ENCODE data around the gene KEAP1.
"Not testable (repeated sequence)": the region's sequence is repeated elsewhere in the genome, so short reads cannot be mapped to it uniquely, and the experiment has no call there.

Gene KEAP1

DNA sequence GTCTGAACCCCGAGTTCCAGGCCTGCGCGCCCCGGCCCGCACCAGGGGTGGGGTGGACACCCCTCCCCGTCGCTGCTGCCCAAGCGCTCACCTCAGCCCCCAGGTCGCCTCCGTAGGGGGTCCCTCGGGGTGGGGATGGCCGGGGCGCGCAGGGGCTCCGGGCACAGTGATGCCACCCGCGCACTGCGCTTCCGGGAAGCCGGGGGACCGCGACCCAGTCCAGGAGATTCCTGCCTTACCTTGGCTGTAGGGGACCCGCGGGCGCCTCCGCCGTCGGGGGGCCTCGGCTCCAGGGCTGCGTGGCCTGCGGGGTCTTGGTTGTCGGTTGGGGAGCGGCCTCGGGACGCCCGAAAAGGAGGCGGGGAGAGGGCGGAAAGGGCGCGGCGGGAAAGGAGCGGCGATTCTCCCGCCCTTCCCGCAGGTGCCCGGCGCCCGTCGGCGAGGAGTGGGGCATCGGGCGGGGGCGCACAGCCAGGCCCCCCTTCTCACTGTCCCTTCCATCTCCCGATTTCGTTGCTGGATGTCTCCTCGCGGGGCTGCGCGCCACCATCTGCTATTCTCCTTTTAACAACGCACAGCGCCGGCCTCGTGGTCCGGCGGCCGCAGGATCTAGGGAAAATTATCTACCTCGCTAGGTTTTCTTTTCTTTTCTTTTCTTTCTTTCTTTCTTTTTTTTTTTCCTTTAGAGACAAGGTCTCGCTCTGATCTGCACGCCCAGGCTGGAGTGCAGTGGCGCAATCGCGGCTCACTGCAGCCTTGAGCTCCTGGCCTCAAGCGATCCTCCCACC is at the start of gene KEAP1:
KEAP1 (minus strand) TSS at position 355 of the 788 bp plus-strand sequence. CDS start 3,323 bp downstream, outside the sequence.
- Histone ChIP-seq H3K36me3 (peaks cover 10 to 19% (median 12%) of the 10 kb centered on the region in 3 donors), H3K9me3 (no peaks in the 10 kb centered on the region), H3K4me1 (peaks cover 0 to 42% (median 32%) of the 10 kb centered on the region in 4 donors), H3K27me3 (no peaks in the 10 kb centered on the region), H3K4me3 (peak within 1 kb of the TSS; percentile 96), H3K27ac (peak within 1 kb of the TSS; percentile 97 to 99)
- TF ChIP-seq, protein P1, sequence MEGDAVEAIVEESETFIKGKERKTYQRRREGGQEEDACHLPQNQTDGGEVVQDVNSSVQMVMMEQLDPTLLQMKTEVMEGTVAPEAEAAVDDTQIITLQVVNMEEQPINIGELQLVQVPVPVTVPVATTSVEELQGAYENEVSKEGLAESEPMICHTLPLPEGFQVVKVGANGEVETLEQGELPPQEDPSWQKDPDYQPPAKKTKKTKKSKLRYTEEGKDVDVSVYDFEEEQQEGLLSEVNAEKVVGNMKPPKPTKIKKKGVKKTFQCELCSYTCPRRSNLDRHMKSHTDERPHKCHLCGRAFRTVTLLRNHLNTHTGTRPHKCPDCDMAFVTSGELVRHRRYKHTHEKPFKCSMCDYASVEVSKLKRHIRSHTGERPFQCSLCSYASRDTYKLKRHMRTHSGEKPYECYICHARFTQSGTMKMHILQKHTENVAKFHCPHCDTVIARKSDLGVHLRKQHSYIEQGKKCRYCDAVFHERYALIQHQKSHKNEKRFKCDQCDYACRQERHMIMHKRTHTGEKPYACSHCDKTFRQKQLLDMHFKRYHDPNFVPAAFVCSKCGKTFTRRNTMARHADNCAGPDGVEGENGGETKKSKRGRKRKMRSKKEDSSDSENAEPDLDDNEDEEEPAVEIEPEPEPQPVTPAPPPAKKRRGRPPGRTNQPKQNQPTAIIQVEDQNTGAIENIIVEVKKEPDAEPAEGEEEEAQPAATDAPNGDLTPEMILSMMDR (IDR thresholded peaks at IDR 0.05): no peak
- intact Hi-C loops (cut with DNase I; ENCODE audit: low total_unique reads): loop anchor here (5.0 kb wide), 1 partner anchor 64 kb away; the partner anchor contains the start of genes CDKN2D and KRI1
- peak; percentile 41 to 72 for DNase-seq

DNA sequence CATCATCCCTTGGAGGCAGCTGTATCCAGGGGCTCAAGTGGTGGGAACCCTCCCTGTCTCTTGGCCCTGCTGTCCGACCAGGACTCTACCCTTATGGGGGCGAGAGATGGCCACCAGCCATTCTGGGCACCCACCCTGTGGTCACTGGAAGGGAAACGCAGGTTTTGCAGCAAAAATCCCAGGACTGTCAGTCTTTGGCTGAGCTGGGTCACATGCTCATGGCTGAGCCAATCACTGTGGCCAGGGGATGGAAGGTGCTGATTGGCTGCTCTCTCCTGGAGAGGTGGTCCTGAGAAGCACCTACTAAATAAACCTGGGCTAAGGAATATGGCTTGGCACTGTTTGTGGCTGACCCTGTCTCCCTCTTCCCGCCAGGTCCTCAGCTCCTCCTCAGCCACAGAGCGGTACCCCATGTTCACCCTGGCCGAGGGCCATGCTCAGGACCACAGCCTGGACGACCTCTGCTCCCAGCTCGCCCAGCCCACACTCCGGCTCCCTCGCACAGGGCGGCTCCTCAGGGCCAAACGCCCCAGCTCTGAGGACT is 49.4 kb upstream of the KEAP1 start:
- Histone ChIP-seq H3K9me3 (no peaks in the 10 kb centered on the region), H3K36me3 (peaks cover 53 to 98% (median 91%) of the 10 kb centered on the region in 3 donors), H3K27me3 (no peaks in the 10 kb centered on the region), H3K4me1 (no peaks in the 10 kb centered on the region), H3K27ac (no peak overlapping the region), H3K4me3 (no peak overlapping the region)
- intact Hi-C loops (cut with DNase I; ENCODE audit: low total_unique reads): no loop called here
- no peak for DNase-seq
- TF ChIP-seq, protein P1 (IDR thresholded peaks at IDR 0.05): no peak

DNA sequence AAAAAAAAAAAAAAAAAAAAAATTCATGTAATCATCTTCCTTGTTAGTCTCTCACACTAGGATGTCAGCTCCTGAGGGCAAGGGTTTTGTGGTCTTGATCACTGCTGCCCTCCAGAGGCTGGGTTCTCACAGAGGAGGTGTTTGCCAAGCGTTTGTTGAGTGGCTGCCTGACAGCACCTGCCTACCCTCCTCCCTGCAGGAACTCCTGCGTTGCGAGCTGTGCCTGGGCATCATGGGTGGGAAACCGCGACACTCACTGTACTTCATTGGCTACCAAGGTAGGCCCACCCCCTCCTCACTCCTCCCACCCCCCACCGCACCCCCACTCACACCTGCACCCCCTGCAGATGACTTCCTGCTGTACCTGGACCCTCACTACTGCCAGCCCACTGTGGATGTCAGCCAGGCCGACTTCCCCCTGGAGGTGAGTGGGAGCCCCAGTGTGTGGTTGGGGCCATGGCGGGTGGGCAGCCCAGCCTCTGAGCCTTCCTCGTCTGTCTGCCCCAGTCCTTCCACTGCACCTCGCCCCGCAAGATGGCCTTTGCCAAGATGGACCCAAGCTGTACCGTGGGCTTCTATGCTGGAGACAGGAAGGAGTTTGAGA is 48.6 kb upstream of the KEAP1 start:
- no peaks in the 10 kb centered on the region for H3K4me1 ChIP-seq
- peaks cover 53 to 98% (median 87%) of the 10 kb centered on the region in 3 donors for H3K36me3 ChIP-seq
- H3K9me3 ChIP-seq: no peaks in the 10 kb centered on the region
- no peak overlapping the region for H3K27ac ChIP-seq
- TF ChIP-seq, protein P1 (IDR thresholded peaks at IDR 0.05): no peak
- no peak overlapping the region for H3K4me3 ChIP-seq
- H3K27me3 ChIP-seq: no peaks in the 10 kb centered on the region
- intact Hi-C loops (cut with DNase I; ENCODE audit: low total_unique reads): no loop called here
- no peak for DNase-seq

DNA sequence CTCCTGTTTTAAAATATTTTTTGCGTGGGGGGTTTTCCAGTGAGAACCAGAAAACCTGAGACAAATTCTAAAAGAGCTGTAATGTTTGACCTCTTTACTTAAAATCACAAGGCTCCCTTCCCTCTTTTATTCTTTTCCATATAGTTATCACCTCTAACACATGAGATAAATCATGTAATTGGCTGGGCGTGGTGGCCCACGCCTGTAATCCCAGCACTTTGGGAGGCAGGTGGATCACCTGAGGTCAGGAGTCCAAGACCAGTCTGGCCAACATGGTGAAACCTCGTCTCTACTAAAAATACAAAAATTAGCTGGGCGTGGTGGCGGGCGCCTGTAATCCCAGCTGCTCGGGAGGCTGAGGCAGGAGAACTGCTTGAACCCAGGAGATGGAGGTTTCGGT is 47.9 kb upstream of the KEAP1 start:
- H3K36me3 ChIP-seq: peaks cover 53 to 100% (median 82%) of the 10 kb centered on the region in 3 donors
- H3K9me3 ChIP-seq; DNase-seq; intact Hi-C loops (cut with DNase I; ENCODE audit: low total_unique reads); H3K27me3 ChIP-seq; H3K4me3 ChIP-seq; H3K4me1 ChIP-seq; H3K27ac ChIP-seq: not testable (repeated sequence)

DNA sequence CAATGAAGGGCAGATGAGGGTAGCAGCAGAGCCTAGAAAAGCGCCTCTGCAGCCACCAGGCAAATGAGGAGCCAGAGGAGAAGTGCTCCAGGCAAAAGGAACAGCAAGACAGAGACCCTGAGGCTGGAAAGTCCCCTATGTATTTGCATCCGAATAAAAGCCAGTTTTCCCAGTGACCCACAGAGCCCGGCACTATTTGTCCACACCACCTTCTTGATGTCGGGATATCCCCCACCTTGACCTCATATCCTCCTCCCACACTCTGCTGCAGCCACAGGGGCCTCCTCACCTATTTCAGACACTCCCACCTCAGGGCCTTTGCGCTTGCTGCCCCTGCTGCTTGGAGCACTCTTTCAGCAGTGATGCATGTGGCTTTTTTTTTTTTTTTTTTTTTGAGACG is 47.2 kb upstream of the KEAP1 start:
- TF ChIP-seq, protein P1 (IDR thresholded peaks at IDR 0.05): no peak
- Histone ChIP-seq H3K27ac (no peak overlapping the region), H3K4me3 (no peak overlapping the region), H3K4me1 (peaks cover 0 to 9% (median 2%) of the 10 kb centered on the region in 4 donors), H3K36me3 (peaks cover 53 to 96% (median 75%) of the 10 kb centered on the region in 3 donors), H3K27me3 (no peaks in the 10 kb centered on the region), H3K9me3 (no peaks in the 10 kb centered on the region)
- intact Hi-C loops (cut with DNase I; ENCODE audit: low total_unique reads): no loop called here
- DNase-seq: no peak

DNA sequence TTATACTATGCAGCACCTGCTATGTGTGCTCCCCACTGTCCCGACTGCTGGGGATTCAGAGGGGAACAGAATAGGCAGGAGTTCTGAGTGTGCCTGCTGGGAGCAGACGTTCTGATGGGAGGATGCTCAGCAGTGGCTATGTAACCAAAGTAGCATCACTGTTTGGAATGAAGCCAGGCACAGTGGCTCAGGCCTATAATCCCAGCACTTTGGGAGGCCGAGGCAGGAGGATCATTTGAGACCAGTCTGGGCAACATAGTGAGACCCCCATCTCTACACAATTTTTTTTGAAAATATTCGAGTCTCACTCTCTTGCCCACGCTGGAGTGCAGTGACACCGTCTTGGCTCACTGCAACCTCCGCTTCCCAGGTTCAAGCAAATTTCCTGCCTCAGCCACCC is 46.6 kb upstream of the KEAP1 start:
- Histone ChIP-seq H3K9me3 (no peaks in the 10 kb centered on the region), H3K4me3 (no peak overlapping the region), H3K27me3 (no peaks in the 10 kb centered on the region), H3K36me3 (peaks cover 53 to 90% (median 69%) of the 10 kb centered on the region in 3 donors), H3K27ac (no peak overlapping the region), H3K4me1 (peaks cover 0 to 14% (median 8%) of the 10 kb centered on the region in 4 donors)
- no peak for DNase-seq
- intact Hi-C loops (cut with DNase I; ENCODE audit: low total_unique reads): no loop called here
- TF ChIP-seq, protein P1 (IDR thresholded peaks at IDR 0.05): no peak
